Hematopoietic multipotent progenitor cell treated with erythropoietin and hydrocortisone succinate and interleukin-3 and kit ligand, for 15 days (in vitro differentiated cells): ENCODE data around the gene FBXL5.

Experiments
- DNase-seq: peaks from one replicate; pipeline ENCODE4 v3.0.0-alpha.2; 2015; ENCODE audit warnings: low spot score

Gene FBXL5

DNA sequence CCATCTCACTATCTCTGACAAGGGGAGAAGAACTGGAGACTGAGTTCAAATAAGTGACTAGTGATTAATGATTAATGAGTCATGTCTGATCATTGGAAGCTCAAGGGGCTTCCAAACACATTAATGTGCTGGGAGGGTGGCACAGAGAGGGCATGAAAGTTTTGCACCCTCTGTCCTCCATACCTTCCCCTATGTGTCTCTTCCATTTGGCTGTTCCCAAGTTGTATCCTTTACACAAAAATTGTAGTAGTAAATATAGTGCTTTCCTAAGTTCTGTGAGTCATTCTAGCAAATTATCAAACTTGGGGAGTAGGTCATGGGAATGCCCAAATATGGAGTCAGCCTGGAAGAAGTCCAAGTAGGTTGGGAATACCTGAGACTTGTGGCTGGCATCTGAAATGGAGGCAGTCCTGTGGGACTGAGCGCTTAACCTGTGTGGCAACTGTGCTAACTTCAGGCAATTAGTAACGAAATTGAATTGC, 22.4 kb upstream of the FBXL5 start:
- peak; percentile 65 for DNase-seq

DNA sequence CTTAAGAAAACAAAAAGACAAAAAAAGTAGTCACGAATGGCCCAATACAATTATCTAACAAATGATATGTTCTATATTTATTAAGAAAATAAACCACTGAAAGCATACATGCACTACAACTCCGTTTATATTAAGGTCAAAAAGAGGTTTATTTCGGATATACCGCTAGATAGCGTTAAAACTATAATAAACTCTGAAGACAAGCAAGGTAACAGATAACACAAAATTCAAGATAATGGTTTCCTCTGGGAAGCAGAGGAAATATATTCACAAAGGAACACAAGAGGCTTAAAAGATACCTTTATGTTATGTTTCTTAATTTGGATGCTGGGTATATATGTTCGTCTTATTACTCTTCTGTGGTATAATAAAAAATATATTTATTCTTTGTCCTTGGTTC, 21.7 kb upstream of the FBXL5 start:
- no peak for DNase-seq

DNA sequence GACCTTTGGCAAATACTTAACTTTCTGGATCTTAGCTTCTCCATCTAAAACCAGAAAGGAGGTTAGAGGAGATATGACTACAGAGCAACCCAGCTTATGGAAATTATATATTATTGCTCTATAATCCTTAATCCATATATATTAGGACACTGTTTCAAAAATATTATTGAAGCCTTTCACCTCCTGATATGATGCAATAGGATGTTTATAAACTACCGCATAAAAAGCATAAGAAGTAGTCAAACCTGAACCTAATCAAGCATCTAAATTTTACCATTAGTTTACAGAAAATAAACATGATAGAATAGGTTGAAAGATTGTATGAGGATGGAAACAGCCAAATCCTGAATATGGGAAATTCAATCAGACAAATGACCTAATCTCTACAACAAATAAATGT, 20.9 kb upstream of the FBXL5 start:
- no peak for DNase-seq

DNA sequence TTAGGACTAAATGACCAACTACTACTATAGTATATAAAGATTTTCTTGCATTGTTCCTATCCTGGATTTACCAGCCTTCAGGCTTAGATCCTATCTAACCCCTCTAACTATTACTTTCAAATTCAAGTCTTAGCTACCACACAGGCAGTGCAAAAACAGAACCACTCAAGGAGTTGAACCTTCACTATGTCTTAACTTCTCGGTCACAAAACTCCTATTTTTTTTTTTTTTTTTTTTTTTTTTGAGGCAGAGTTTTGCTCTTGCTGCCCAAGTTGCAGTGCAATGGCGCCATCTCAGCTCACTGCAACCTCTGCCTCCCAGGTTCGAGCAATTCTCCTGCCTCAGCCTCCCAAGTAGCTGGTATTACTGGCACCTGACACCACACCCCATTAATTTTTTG, 20.2 kb upstream of the FBXL5 start:
- no peak for DNase-seq

DNA sequence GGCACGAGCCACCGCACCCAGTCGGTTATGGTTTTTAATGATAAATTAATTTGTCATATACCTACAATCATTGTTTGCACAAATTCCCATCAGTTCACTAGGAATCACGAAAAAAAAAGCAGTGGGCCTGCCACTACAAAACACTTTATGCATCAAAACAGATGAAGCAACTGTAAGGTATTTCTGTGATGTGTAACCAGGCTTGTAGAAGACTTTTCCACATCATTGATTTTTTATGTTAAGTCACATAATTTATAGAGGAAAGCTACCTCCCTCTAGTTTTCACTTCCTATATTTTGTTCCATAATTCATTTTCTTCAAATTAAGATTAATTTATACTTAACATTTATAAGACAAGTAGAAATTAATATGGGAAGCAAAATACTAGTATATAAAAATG, 19.8 kb upstream of the FBXL5 start:
- no peak for DNase-seq

DNA sequence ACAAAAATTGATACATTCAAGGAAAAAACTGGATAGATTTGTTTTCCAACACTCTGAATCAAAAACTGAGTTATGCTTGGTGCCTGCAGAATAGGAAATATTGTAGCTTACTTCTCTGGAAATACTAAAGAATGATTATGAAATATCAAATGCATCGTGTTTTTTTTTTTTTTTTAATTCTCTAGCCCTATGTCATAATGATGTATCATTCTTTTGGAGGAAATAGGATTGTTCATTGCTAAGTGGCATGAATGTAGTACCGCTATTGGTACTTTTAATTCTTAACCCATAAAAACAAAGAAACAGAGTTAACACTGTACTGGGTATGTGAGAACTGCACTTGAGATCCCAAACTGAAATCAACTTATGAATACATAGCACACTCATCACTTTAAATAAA, 18.9 kb upstream of the FBXL5 start:
- no peak for DNase-seq

DNA sequence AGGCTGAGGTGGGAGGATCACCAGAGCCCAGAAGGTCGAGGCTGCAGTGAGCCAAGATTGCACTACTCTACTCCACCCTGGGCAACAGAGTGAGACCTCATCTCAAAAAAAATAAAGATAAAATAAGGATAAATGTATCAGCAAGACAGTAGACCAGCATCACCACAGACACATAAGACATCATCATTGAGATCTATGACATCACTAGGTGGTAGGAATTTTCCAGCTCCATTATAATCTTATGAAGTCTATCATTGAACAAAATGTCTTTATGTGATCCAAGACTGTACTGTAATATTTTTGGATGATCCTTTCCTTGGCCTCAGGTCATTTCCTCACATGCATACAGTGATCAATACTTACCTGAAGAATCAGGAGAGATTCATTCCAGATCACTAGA, 18.2 kb upstream of the FBXL5 start:
- DNase-seq = no peak

DNA sequence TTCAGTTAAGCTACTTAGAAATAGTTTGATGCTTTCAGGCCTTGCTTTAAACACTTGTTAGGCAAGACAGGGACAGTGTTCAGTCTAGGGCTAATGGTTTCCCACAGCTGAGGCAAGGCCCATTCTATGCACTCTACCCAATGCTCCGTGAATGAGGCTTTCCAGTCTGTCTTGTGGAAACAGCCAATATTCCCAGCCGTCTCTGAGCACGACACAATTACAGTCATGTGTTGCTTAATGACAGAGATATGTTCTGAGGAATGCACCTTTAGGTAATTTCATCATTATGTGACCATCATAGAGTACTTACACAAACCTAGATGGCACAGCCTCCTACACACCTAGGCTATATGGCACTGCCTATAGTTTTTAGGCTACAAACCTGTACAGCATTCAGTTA, 16.9 kb upstream of the FBXL5 start:
- no peak for DNase-seq

DNA sequence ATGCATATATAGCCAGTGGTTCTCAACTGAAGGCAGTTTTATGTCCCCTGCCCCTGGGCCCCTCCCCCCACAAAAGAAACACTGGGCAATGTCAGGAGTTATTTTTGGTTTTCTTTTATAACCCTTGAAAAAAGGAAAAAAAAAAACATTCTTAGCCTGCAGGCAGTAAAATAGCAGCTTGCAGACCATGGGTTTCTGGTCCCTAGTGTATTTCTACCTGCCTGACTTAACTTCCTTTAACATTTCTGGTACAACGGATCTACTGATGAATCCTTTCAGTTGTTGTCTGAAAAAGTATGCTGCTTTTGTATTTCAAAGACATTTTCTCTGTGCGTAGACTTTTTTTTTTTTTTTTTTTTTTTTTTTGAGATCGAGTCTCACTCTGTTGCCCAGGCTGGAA, 15.4 kb upstream of the FBXL5 start:
- DNase-seq = no peak

DNA sequence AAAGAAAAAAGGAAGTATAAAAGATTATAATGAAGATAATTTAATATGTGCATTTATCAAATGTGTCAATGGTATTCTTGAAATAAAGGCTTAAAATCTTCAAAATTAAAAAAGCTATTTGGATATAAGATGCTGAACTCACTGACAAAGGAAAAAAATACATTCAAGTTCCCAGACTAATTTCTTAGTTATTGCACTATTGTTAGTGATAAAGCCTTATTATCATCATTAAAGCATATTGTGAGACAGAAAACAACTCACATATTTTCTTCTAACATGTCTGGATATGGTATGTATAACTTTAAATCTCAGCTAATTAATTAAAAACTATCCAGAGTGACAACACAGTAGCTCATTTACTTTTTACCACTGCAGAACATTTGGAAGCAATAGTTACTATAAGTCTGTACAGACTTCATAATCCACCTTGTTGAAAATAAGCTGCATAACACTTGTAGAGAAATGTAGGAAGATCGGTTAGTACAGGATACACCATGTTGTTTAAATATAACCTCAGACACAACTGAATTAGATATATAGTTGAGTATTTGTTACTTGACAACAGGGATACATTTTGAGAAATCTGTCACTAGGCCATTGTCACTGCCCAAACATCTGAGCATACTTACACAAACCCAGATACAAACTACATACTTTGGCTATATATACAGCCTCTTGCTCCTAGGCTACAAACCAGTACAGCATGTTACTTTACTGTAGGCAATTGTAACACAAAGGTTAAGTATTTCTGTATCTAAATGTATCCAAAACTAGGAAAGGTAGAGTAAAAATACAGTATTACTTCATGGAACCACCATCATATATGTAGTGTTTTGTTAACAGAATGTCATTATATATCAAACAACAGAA, 13.6 kb upstream of the FBXL5 start:
- no peak for DNase-seq

DNA sequence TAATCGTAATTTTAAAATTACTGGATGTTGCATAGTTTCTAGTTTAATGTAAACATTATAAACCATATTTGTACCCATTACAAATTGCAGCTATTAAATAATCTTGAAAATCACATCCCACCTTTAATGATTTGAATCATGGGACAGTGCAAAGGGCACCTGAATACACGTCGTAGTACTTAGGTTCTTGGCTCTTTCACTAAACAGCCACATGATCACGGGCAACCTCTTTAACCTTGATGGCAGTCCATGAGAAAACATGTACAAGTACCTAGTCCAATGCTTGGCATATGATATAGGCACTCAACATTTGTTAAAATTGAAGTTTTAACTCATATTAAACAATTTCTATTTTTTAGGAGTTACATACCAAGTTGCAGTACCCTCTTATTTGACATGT, 11.8 kb upstream of the FBXL5 start:
- DNase-seq = no peak

DNA sequence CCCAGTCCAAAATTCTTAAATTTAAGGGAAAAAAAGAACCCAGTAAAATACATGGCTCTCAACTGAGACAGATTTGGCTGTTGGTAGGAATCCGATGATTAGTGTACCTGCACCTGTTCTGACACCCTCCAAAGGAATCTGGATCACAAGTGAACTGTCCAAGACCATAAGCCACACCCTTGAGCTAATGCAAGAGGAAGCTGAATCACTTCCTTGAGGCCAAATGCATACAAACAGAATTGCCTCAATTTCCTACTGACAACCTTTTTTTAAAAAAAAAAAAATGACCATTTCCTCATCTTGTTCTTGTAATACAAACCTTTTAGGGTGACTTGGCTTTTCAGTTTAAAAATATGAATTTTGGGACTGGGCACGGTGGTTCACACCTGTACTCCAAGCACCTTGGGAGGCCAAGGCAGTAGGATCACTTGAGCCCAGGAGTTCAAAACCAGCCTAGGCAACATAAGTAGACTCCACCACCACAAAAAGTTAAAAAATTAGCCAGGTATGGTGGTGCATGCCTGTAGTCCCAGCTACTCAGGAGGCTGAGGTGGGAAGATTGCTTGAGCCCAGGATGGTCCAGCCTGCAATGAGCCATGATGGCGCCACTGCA, 10.7 kb upstream of the FBXL5 start:
- DNase-seq = no peak

DNA sequence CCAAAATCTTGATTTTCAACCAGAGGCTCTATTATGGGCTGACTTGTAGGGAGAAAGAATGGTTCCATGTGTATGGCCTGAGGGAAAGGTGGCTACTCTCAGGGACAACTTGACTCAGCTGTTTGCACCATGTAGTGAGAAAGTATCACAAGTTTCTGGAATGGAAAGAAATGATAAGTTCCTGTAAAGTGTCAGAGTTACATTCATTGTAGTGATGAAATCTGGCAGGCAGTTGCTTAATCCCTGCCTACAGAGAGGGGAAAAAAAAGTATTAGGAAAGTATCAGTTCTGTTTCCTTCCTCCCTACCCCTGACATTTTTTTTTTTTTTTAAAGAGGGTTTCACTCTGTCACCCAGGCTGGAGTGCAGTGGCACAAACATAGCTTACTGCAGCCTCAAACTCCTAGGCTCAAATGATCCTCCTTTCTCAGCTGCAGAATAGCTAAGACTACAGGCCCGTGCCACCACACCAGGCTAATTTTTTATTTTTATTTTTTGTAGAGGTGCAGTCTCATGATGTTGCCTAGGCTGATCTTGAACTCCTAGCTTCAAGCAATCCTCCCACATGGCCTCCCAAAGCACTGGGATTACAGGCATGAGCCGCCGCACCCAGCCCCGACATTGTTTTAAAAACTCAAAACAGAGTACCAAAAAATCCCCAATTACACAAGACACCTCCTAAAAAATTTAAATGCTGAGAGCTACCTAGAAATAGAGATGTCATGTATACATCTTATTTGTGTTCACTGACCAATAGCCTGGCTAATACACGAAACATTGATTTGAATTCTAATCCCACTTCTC, 4.8 kb upstream of the FBXL5 start:
- no peak for DNase-seq

DNA sequence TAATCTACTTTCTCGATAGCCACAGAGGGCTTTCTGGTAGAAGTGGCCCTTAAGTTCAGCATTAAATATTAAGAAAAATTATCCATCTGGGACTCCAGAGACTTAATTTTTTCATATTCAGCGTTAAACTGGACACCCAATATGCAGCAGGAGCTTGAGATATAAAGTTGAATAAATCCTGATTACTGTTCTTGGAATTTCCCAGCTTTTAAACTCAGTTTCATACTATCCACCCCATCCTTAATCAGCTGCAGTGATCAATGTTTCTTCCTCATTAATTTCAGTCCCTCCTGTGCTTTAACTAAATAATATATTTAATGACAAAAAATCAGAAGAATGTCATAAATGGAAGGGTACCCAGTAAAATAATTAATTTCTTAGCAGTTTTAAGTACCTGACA, 3.6 kb upstream of the FBXL5 start:
- no peak for DNase-seq

DNA sequence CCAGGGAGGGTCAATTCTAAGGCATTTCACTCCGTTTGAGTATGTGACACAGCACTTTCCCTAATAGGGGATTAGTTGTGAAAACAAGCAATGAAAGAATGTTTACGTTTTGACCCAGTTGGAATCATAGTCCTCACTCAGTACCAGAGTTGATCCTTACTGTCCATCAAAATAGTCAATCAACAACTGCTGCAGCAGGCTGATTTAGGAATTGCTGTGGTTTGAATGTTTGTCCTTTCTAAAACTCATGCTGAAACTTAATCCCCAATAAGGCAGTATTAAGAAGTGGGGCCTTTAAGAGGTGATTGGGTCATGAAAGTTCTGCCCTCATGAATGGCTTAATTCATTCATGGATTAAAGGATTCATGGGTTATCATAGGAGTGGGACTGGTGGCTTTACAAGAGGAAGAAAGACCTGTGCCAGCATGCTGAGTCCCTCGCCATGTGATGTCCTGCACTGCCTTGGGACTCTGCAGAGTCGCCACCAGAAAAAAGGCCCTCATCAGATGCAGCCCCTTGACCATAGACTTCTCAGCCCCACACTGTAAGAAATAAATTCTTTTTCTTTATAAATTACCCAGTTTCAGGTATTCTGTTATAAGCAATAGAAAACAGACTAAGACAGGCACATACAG, 3.1 kb upstream of the FBXL5 start:
- DNase-seq = no peak

DNA sequence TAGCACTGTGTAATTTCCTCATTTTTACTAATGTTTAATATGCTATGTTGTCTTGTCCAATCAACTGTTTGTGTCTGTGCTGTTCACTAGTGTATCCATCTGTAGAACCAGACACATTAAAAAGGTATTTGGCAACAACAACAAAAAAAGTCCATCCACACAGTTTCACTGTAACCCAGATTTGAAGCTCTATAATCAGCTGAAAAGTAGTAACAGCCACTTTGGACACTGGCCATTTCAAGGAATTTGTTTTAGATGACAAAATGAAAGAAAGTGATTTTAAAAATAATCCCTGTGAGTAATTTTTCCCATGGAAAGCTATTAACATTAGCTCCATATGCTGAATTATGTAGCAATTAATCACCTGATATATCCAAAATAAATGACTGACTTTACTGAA, 2.2 kb upstream of the FBXL5 start:
- no peak for DNase-seq

DNA sequence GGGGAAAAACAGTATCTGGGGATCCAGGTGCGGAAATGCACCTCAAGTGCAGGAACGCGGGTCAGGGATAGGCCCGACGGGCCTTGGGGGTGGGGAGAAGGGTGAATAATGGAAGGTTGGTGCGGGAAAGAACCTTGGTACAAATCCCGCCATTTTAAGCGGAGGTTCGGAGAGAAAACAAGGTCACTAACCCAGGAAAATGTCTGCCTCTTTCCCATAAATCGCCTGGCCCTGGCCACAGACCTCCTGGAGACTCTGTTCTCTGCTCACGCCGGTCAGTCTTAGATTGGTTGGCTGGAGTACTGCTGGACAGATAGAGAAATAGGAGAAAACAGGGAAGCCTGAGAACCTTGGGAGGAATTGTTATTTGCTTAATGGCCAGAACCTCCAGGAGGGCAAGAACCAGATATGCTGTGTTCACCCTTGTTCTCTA, 897 bp upstream of the FBXL5 start:
- no peak for DNase-seq

DNA sequence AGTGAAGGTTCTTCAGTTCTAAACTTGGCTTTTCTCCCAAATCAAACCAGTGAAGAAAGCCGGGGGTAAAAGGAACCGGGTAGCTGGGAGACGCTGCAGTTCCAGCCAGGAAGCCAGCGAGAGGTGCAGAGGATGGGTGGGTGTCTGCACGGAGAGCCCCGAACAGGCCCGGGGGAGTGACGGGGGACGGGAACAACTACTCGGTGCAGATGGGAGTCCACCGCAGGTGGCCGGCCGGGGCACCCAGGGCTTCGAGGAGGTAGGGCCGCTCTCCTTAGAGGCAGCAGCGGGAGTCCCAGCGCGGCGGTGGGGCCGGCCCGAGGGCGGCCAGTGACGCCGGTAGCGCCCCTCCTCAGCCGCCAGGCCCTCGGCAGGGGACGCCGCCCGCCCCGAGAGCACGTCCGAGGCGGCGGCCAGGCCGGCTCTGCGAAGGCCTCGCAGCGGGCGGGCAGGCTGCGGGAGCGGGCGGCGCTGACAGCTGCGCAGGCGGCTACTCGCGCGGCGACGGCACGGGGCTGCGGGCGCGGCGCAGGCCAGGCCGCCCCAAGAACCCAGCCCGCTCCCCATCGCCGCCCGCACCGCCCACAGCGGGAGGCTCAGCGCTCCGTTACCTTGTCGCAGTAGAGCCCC, 449 bp downstream of the FBXL5 start:
- peak; percentile 27 for DNase-seq

DNA sequence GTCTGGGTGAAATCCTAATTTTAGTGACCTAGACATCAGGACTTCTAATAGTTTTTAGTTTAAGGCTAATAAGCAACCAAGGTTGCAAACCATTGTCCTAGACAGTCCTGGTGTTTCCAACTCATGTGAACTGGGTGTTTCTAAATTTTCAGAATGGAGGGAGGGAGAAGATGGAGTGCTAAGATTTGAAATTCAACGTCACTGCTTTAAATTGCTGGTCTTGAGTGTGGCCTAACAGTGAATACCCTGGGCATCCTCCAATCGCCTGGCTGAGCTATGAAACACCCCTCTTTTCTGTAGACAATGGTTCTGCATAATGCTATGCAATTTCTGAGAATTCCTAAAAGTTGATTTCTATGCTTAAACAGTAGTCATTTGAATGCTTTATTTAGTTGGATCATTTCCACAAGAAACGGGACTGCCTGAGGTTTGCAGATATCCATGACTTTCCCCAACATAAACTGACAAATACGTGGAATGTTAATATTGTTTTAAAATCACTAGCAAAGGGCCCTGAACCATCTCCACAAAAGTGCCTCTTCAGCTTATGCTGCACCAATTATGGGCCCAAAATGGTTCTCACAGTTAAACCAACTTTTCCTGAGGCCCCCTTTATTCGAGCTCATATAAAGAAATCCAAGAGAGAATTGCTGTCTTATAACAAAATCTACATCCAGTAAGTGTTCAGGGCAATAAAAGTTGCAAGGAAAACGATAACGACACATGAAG, 1.1 kb downstream of the FBXL5 start:
- peak; percentile 65 for DNase-seq

DNA sequence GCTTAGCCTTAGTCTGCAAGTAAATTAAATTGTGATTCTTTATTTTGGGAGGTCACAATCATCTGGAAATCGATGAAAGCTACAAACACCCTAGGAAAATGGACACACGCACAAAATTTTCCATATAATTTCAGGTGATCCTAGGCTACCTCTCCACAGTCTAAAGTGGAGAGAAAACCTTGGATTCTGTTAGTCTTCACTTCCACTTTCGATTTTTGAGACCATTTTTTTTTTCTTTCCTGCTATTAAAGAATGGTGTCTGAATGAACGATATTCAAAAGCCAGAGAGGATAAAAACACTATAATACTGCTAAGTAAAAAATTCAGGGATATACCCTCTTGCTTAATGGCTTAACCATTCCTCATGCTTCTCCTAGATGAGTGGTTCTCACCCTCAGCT, 1.7 kb downstream of the FBXL5 start:
- peak; percentile 35 for DNase-seq

DNA sequence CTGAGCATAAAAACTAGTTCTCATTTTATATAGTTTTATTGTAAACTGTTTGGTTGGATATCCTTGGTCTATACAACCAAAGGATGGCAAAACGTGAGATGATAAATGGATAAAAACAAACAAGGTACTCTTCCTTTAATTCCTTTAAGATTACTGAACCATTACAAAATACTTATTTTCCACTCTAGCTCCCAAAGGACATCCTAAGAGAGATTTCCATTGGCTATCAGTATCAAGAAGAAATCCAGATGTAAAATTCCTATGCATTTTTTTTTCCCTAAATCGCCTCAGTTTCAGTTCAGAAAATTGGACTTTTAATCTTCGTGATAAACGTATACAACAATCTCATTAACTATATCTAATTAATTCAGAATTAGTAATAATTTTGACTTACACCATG, 2.3 kb downstream of the FBXL5 start:
- no peak for DNase-seq
